Naive thymus-derived CD8-positive, alpha-beta T cell (primary cell): ENCODE results near the gene PLAAT2. TPM values are rescaled to one million over a fixed set of nuclear protein-coding genes. Genes with fewer than 3 reads are reported as not detected.
"Not testable (repeated sequence)": the region's sequence is repeated elsewhere in the genome, so short reads cannot be mapped to it uniquely, and the experiment has no call there.

Source experiments
- ATAC-seq, 2 donors: fragments of 150-1000 bp; cut with Tn5 transposase in 1 of 2; sonication (Bioruptor Pico), chemical (Tn5 transposase) in 1 of 2; 1 replicate in 1 of 2; 2 replicates in 1 of 2; pipeline ENCODE4 v1.10.0; 2021; ENCODE audit warnings: mild to moderate bottlenecking in 2 of 2, moderate library complexity in 2 of 2
- POLR2A ChIA-PET: fragments of 350-600 bp; sonication (Branson Sonifier 250); formaldehyde crosslinking; loops from one replicate; lab custom pipeline; 2021; ENCODE audit warnings: antibody characterized with exemption; lab: Charles Lee
- DNase-seq, 10 donors: peaks; one replicate each; pipeline versions ENCODE4 v3.0.0 to v3.0.0-alpha.2; 2020 to 2022
- H3K27ac Mint-ChIP-seq, 10 donors: one replicate each; pipeline ENCODE4 v1.8.0; 2020 to 2022; ENCODE audit warnings: mild to moderate bottlenecking in 10 of 10, mixed read lengths in 10 of 10, moderate library complexity in 4 of 10, inconsistent platforms in 1 of 10
- H3K27me3 Mint-ChIP-seq, 5 donors: one replicate each; pipeline ENCODE4 v1.8.0; 2021 to 2022; ENCODE audit warnings: mixed read lengths in 5 of 5
- H3K36me3 Mint-ChIP-seq, 3 donors: one replicate each; pipeline ENCODE4 v1.8.0; 2020 to 2022; ENCODE audit warnings: mixed read lengths in 3 of 3, mild to moderate bottlenecking in 2 of 3, inconsistent platforms in 1 of 3
- H3K4me1 Mint-ChIP-seq, 4 donors: one replicate each; pipeline ENCODE4 v1.8.0; 2021 to 2022; ENCODE audit warnings: mixed read lengths in 4 of 4
- H3K4me3 Mint-ChIP-seq, 10 donors: one replicate each; pipeline ENCODE4 v1.8.0; 2020 to 2022; ENCODE audit warnings: mild to moderate bottlenecking in 10 of 10, mixed read lengths in 10 of 10, moderate library complexity in 6 of 10, inconsistent platforms in 1 of 10
- H3K9me3 Mint-ChIP-seq, 9 donors: one replicate each; pipeline ENCODE4 v1.8.0; 2020 to 2022; ENCODE audit warnings: mixed read lengths in 9 of 9, mild to moderate bottlenecking in 3 of 9, inconsistent platforms in 1 of 9, moderate library complexity in 1 of 9
- polyA plus RNA-seq, 3 donors: library from polyadenylated mRNA; unstranded; fragments of 300-500 nt; fragmentation: Illumina TruSeq; gene quantifications; one replicate each; pipeline ENCODE4 v1.2.3, GENCODE V29; 2021
- total RNA-seq, 8 experiments: library from RNA in 2 of 8; stranded (reverse) in 2 of 8; gene quantifications; one replicate each; pipeline ENCODE4 v1.2.3 and lab custom pipeline; 2021 to 2026

PLAAT2 gene
- total and polyA plus RNA-seq, 5 experiments from 2014 or later: 0.39 to 0.69 (median 0.49) TPM; not detected in 2

DNA sequence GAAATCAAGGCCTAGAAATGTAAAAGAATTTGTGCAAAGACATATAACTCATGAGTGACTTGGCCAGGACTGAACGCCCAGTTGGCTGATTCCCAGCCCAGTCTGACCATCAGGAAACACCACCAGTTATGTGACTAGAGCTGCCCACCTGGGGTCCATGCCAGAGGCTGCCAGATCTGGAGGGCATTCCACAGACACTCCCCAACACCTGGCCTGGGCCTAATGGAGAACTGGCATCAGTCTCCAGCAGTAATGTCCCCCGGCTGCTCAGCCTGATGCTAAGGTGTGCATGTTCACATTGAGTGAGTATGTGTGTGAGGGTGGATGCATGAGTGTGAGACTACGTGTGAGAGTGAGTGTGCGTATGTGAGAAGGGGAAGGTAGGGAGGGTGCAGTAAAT, 35.4 kb upstream of the PLAAT2 start:
- H3K4me3 Mint-ChIP-seq: no peak overlapping the region
- H3K4me1 Mint-ChIP-seq: peaks cover 0 to 7% (median 2%) of the 10 kb centered on the region in 4 donors
- H3K36me3 Mint-ChIP-seq: peaks cover 0 to 9% (median 2%) of the 10 kb centered on the region in 3 donors
- H3K27ac Mint-ChIP-seq: peak overlapping the region in 2 of 10 donors; percentile 3 to 46
- no peaks in the 10 kb centered on the region for H3K27me3 Mint-ChIP-seq
- no peaks in the 10 kb centered on the region for H3K9me3 Mint-ChIP-seq
- ATAC-seq (no peak), DNase-seq (no peak)
- POLR2A ChIA-PET: no interaction called here

- POLR2A ChIA-PET: no interaction called here
- Mint-ChIP-seq H3K27me3 (no peaks in the 10 kb centered on the region), H3K9me3 (no peaks in the 10 kb centered on the region), H3K4me1 (peaks cover 0 to 5% (median 0%) of the 10 kb centered on the region in 4 donors), H3K36me3 (peaks cover 0 to 9% (median 6%) of the 10 kb centered on the region in 3 donors), H3K4me3 (no peak overlapping the region), H3K27ac (no peak overlapping the region)
- DNase-seq (no peak), ATAC-seq (no peak)
Observed at GRCh38 chr11:63595296-63595695, 32.1 kb upstream of the PLAAT2 start.

DNA sequence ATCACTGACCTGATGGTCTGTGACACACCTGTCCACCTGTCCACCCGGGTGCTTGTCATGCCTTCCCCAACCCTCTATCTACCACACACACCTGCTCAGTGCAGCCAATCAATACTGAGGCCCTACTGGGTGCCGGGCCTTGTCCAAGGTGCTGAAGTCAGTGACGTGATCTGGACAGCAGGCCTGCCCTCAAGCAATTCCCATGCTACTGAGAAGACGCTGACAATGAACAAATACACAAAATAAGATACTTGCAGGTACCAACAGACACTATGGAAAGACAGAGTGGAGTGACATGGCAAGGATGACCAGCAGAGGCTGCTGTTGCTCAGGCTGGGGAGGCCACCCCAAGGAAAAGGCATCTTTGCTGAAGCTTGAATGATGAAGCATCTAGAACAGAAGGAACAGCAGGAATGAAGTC, 29.8 kb upstream of the PLAAT2 start:
- POLR2A ChIA-PET: no interaction called here
- no peaks in the 10 kb centered on the region for H3K27me3 Mint-ChIP-seq
- H3K4me1 Mint-ChIP-seq: peaks cover 0 to 5% (median 0%) of the 10 kb centered on the region in 4 donors
- peaks cover 5 to 14% (median 6%) of the 10 kb centered on the region in 3 donors for H3K36me3 Mint-ChIP-seq
- DNase-seq (no peak), ATAC-seq (no peak)
- H3K9me3 Mint-ChIP-seq: no peaks in the 10 kb centered on the region
- peak overlapping the region in 4 of 10 donors; percentile 7 to 69 (median 25) for H3K27ac Mint-ChIP-seq
- H3K4me3 Mint-ChIP-seq: no peak overlapping the region

GRCh38 chr11:63590024-63590788, 27.0 kb upstream of the PLAAT2 start:
- Mint-ChIP-seq H3K36me3 (peaks cover 5 to 17% (median 10%) of the 10 kb centered on the region in 3 donors), H3K27me3 (no peaks in the 10 kb centered on the region), H3K4me1 (peaks cover 0 to 5% (median 1%) of the 10 kb centered on the region in 4 donors), H3K9me3 (peaks cover 0 to 3% (median 0%) of the 10 kb centered on the region in 9 donors), H3K4me3 (no peak overlapping the region), H3K27ac (no peak overlapping the region)
- POLR2A ChIA-PET: no interaction called here
- DNase-seq (no peak), ATAC-seq (no peak)

DNA sequence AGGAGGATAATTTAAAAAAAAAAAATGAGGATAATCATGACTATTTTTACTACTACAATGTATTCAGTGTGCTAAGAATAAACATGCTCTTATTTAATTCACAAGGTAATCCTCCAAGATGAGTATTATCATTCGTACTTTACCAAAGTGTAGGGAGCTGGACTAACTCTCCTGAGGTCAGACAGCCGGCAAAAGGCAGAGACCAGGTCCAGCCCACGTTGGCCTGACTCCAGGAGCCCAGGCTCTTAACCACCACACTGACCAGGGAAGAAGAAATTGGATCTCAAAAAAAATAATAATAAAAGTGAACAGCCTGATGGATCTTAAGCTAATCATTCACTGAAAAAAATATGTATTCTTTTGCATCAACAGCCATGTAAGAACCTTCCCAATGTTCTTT, 25.8 kb upstream of the PLAAT2 start:
- no peak for ATAC-seq
- H3K4me1 Mint-ChIP-seq: peaks cover 0 to 3% (median 1%) of the 10 kb centered on the region in 4 donors
- no peaks in the 10 kb centered on the region for H3K27me3 Mint-ChIP-seq
- peaks cover 5 to 14% (median 10%) of the 10 kb centered on the region in 3 donors for H3K36me3 Mint-ChIP-seq
- H3K4me3 Mint-ChIP-seq: no peak overlapping the region
- no peak for DNase-seq
- H3K9me3 Mint-ChIP-seq: peaks cover 0 to 3% (median 0%) of the 10 kb centered on the region in 9 donors
- peak overlapping the region in 2 of 10 donors; percentile 28 to 54 for H3K27ac Mint-ChIP-seq
- POLR2A ChIA-PET: no interaction called here

DNA sequence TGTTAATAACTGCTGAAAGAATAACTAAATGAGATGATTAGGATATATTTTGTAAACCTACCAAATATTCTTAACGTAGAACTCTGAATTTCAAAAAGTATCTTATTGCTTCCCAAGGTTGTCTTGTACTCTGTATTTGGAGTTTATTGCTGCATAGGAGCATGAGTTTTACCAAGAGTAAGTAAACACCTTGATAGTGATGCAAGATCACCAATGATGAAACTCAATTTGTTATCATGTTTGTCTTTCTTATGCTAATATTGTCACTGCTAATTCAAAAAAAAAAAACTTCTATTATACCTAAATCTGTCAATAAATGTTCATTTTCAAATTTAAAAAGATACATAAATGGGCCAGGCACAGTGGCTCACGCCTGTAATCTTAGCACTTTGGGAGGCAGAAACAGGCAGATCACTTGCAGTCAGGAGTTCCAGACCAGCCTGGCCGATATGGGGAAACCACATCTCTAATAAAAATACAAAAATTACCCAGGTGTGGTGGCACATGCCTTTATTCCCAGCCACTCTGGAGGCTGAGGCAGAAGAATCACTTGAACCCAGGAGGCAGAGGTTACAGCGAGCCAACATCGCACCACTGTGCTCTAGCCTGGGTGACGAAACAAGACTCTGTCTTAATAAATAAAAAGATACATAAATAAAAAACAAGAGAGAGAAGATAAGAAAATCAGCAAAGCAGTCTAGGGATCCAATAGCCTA, 23.4 kb upstream of the PLAAT2 start:
- H3K9me3 Mint-ChIP-seq: peaks cover 2 to 10% (median 5%) of the 10 kb centered on the region in 9 donors
- POLR2A ChIA-PET: no interaction called here
- H3K4me3 Mint-ChIP-seq: no peak overlapping the region
- H3K27me3 Mint-ChIP-seq: no peaks in the 10 kb centered on the region
- peaks cover 12 to 15% (median 14%) of the 10 kb centered on the region in 3 donors for H3K36me3 Mint-ChIP-seq
- H3K4me1 Mint-ChIP-seq: peaks cover 3 to 22% (median 14%) of the 10 kb centered on the region in 4 donors
- DNase-seq (no peak), ATAC-seq (no peak)
- H3K27ac Mint-ChIP-seq: no peak overlapping the region

DNA sequence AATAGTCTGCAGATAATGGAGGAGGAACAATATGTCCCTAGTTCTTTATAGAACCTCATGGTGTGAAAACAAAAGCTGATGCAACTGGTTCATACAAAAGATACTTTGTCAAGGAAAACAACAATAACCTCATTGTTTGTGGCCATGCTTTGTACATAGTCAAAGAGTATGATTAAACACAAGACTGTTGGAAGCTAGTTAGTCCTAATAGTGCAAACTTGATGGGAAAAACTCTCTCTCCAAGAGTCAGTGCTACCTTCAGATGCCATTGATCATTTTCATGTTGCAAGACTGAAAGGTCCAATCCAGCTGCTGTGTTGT, 20.1 kb upstream of the PLAAT2 start:
- Mint-ChIP-seq H3K4me1 (peaks cover 3 to 23% (median 14%) of the 10 kb centered on the region in 4 donors), H3K27me3 (no peaks in the 10 kb centered on the region), H3K9me3 (peaks cover 3 to 34% (median 14%) of the 10 kb centered on the region in 9 donors), H3K4me3 (peak overlapping the region in 1 of 10 donors; percentile 18), H3K36me3 (peaks cover 12 to 24% (median 16%) of the 10 kb centered on the region in 3 donors), H3K27ac (peak overlapping the region in 3 of 10 donors; percentile 53 to 80 (median 61))
- no peak for ATAC-seq
- POLR2A ChIA-PET: interaction anchor here (1.0 kb wide), 1 partner anchor 32 kb away, joined by 5 read pairs; no protein-coding TSS in a partner anchor
- DNase-seq: no peak

DNA sequence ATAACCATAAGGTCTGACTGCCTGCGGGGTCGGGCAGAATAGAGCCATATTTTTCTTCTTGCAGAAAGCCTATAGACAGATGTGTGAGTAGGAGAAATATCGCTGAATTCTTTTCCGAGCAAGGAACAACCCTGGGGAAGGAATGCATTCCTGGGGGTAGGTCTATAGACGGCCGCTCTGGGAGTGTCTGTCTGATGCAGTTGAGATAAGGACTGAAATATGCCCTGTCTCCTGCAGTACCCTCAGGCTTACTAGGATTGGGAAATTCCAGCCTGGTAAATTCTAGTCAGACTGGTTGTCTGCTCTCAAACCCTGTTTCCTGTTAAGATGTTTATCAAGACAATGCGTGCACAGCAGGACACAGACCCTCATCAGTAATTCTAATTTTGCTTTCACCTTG, 18.0 kb upstream of the PLAAT2 start:
- not testable (repeated sequence) for H3K4me3 Mint-ChIP-seq, H3K27me3 Mint-ChIP-seq, ATAC-seq, H3K27ac Mint-ChIP-seq, DNase-seq
- peaks cover 5 to 24% (median 14%) of the 10 kb centered on the region in 4 donors for H3K4me1 Mint-ChIP-seq
- H3K36me3 Mint-ChIP-seq: peaks cover 6 to 17% (median 16%) of the 10 kb centered on the region in 3 donors
- POLR2A ChIA-PET: interaction anchor here (0.6 kb wide), 1 partner anchor 76 kb away, joined by 3 read pairs; no protein-coding TSS in a partner anchor
- H3K9me3 Mint-ChIP-seq: peaks cover 2 to 37% (median 14%) of the 10 kb centered on the region in 9 donors

DNA sequence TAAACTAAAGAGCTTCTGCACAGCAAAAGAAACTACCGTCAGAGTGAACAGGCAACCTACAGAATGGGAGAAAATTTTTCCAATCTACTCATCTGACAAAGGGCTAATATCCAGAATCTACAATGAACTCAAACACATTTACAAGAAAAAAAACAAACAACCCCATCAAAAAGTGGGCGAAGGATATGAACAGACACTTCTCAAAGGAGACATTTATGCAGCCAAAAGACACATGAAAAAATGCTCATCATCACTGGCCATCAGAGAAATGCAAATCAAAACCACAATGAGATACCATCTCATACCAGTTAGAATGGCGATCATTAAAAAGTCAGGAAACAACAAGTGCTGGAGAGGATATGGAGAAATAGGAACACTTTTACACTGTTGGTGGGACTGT, 15.7 kb upstream of the PLAAT2 start:
- DNase-seq, POLR2A ChIA-PET, ATAC-seq, H3K27me3 Mint-ChIP-seq, H3K4me3 Mint-ChIP-seq, H3K27ac Mint-ChIP-seq: not testable (repeated sequence)
- peaks cover 17 to 46% (median 30%) of the 10 kb centered on the region in 4 donors for H3K4me1 Mint-ChIP-seq
- peaks cover 6 to 17% (median 16%) of the 10 kb centered on the region in 3 donors for H3K36me3 Mint-ChIP-seq
- peaks cover 2 to 37% (median 14%) of the 10 kb centered on the region in 9 donors for H3K9me3 Mint-ChIP-seq

DNA sequence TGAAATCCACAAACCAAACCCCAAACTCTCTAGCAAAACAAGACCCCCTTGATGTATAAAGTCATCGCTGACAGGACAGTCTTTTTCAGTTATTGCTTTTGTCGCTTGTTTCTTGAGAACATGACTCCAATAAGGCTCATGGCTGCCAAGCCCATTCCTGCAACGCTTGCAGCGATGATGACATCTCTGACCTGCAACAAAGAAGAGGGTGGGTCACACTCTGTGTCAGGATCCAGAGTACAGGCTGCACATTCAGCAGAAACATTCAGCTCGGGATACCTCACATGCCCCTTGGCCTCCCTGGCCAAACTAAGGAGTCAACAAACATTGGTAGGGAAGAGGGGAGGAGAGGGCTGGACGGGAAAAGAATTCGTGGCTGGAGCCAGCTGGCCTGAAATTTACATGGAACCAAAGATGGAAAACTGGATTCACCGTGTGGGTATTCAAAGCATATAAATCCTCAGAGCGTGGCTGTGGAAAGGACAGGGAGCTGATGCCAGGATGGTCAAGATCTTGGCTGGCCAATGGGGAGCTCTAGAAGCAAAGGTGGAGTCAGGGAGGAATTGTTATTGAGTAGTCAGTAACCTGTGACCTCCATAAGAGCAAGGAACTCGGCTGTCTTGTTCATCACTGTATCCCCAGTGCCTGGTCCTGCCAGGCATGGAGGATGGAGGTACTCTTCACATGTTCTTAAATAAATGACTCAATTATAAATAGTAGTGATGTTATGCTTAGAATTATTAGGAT, 11.8 kb upstream of the PLAAT2 start:
- POLR2A ChIA-PET: interaction anchor here (0.9 to 3.7 kb wide), 6 partner anchors 12 to 693 kb away, joined by 3 to 55 read pairs (median 10); partner anchors contain the start of genes PLAAT2 and PLAAT4
- H3K4me1 Mint-ChIP-seq: peaks cover 19 to 42% (median 33%) of the 10 kb centered on the region in 4 donors
- DNase-seq (no peak), ATAC-seq (peak; percentile 28 to 35)
- peaks cover 0 to 2% (median 0%) of the 10 kb centered on the region in 3 donors for H3K36me3 Mint-ChIP-seq
- H3K9me3 Mint-ChIP-seq: peaks cover 0 to 11% (median 3%) of the 10 kb centered on the region in 9 donors
- H3K27ac Mint-ChIP-seq: peak overlapping the region; percentile 86 to 98 (median 96)
- H3K27me3 Mint-ChIP-seq: no peaks in the 10 kb centered on the region
- H3K4me3 Mint-ChIP-seq: peak overlapping the region; percentile 80 to 96 (median 90)

DNA sequence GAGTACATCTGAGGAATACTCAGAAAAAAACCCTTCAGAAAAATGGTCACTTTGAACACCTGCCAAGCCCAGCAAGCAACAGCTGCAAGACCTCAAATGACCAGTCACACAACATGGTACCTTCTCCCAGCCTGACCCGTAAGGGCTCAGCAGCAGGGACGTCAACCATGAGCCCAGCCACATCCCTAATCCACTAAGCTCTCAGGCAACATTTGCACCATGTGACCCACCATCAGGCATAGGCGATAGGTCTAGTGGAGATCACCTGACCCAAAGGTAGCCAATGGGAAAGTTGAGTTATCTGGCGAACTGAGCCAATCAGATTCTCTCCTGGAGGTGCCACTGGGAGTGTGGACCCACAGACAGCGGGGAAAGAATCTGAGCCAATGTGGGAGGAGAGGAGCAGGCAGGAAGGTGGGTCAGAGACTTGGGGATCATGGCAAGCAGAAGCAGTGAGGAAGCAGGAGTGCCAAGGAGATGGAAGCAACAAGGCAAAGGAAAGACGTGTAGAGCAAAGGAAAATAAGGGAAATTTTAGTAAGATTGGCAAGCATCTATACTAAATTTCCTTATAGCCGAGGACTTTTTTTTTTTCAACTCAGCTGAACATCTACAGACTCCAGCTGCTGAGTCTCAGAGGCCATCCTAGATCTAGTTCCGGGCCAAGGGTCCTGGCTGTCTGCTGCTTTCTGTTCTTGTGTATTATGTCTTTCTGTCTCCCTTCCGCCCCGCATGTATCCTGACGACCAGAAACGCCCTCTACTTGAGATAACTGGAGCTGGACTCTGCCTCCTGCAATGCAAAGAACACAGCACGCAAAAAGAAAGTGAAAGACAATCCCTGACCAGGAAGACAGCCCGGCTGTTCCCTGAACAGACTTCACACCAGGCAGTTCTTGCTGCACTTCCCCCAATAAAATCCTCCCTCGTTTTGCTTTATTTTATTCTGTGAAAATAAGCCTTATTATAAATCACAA, 11.0 kb upstream of the PLAAT2 start:
- ATAC-seq: peak; percentile 87 to 89
- POLR2A ChIA-PET: interaction anchor here (1.1 to 3.7 kb wide), 6 partner anchors 9 to 693 kb away, joined by 3 to 55 read pairs (median 10); partner anchors contain the start of genes PLAAT2 and PLAAT4
- peak in 7 of 10 donors; percentile 20 to 65 (median 36) for DNase-seq
- Mint-ChIP-seq H3K27ac (peak overlapping the region; percentile 86 to 98 (median 96)), H3K4me1 (peaks cover 19 to 42% (median 33%) of the 10 kb centered on the region in 4 donors), H3K27me3 (no peaks in the 10 kb centered on the region), H3K4me3 (peak overlapping the region; percentile 80 to 96 (median 90)), H3K9me3 (peaks cover 0 to 9% (median 3%) of the 10 kb centered on the region in 9 donors), H3K36me3 (peaks cover 0 to 2% (median 0%) of the 10 kb centered on the region in 3 donors)
